Common myeloid progenitor, CD34-positive (primary cell): ENCODE results near the gene RAI14.

Source experiments
- CTCF ChIA-PET: fragments of 350-600 bp; sonication (Branson Sonifier 250); formaldehyde crosslinking; loops from one replicate; lab custom pipeline; 2021; ENCODE audit warnings: antibody characterized with exemption; lab: Charles Lee
- POLR2A ChIA-PET: fragments of 350-600 bp; sonication (Branson Sonifier 250); formaldehyde crosslinking; loops from one replicate; lab custom pipeline; 2021; ENCODE audit warnings: antibody characterized with exemption; lab: Charles Lee
- DNase-seq, 3 donors: peaks; one replicate each; pipeline versions ENCODE4 v3.0.0 to v3.0.0-alpha.2; 2013
- H3K27ac ChIP-seq, 2 experiments: 1 replicate in 1 of 2; 2 replicates in 1 of 2; pipeline ENCODE4 v1.7.0; 2013; ENCODE audit warnings: inconsistent platforms in 2 of 2, low read length in 2 of 2, mild to moderate bottlenecking in 2 of 2, low read depth in 1 of 2, moderate library complexity in 1 of 2; ENCODE audit not compliant: severe bottlenecking in 2 of 2, insufficient read depth in 1 of 2, poor library complexity in 1 of 2
- H3K27me3 ChIP-seq, 5 experiments: replicated peaks in 2 of 5; 1 replicate in 3 of 5; 2 replicates in 2 of 5; pipeline versions ENCODE4 v1.6.1 to v1.7.0; 2013; ENCODE audit warnings: low read length in 4 of 5, mild to moderate bottlenecking in 2 of 5, moderate library complexity in 2 of 5, inconsistent platforms in 1 of 5; ENCODE audit not compliant: insufficient read depth in 5 of 5, control insufficient read depth in 4 of 5
- H3K36me3 ChIP-seq, 4 experiments: 1 replicate in 2 of 4; 2 replicates in 2 of 4; pipeline versions ENCODE4 v1.6.1 to v1.7.0; 2013; ENCODE audit warnings: low read length in 3 of 4, control low read depth in 1 of 4, mild to moderate bottlenecking in 1 of 4; ENCODE audit not compliant: control insufficient read depth in 4 of 4, insufficient read depth in 4 of 4
- H3K4me1 ChIP-seq, 4 experiments: 1 replicate in 3 of 4; 2 replicates in 1 of 4; pipeline versions ENCODE4 v1.6.1 to v1.7.1; 2013; ENCODE audit warnings: low read length in 3 of 4, mild to moderate bottlenecking in 3 of 4, control low read depth in 1 of 4, inconsistent platforms in 1 of 4, moderate library complexity in 1 of 4; ENCODE audit not compliant: control insufficient read depth in 4 of 4, insufficient read depth in 4 of 4; ENCODE audit errors: control extremely low read depth in 1 of 4
- H3K4me3 ChIP-seq, 7 experiments: 1 replicate in 4 of 7; 2 replicates in 3 of 7; pipeline versions ENCODE4 v1.5.1 to v1.7.0; 2013; ENCODE audit warnings: mild to moderate bottlenecking in 7 of 7, low read length in 6 of 7, moderate library complexity in 6 of 7, inconsistent platforms in 2 of 7, low read depth in 2 of 7, control low read depth in 1 of 7; ENCODE audit not compliant: insufficient read depth in 4 of 7, control insufficient read depth in 1 of 7; ENCODE audit errors: extremely low read depth in 1 of 7
- H3K9me3 ChIP-seq, 5 experiments: 1 replicate in 4 of 5; 2 replicates in 1 of 5; pipeline versions ENCODE4 v1.6.1 to v1.7.1; 2013; ENCODE audit warnings: low read length in 4 of 5, mild to moderate bottlenecking in 2 of 5, inconsistent platforms in 1 of 5, low read depth in 1 of 5, moderate library complexity in 1 of 5; ENCODE audit not compliant: control insufficient read depth in 4 of 5, insufficient read depth in 2 of 5; ENCODE audit errors: control extremely low read depth in 1 of 5
- WGBS: methylation state at CpG from one replicate; pipeline ENCODE4 v1.1.5; 2013; ENCODE audit not compliant: insufficient coverage; 5-methylcytosine and 5-hydroxymethylcytosine counted together

The RAI14 gene

GRCh38 chr5:34692786-34693185 is 36.7 kb downstream of the RAI14 start:
- POLR2A ChIA-PET, result no interaction called here
- CTCF ChIA-PET, result no interaction called here
- Histone ChIP-seq H3K36me3 (no peaks in the 10 kb centered on the region), H3K27ac (no peak overlapping the region), H3K4me1 (peaks cover 0 to 5% (median 0%) of the 10 kb centered on the region in 4 experiments), H3K4me3 (no peak overlapping the region), H3K27me3 (no peaks in the 10 kb centered on the region), H3K9me3 (no peaks in the 10 kb centered on the region)
- 100% methylated on average over 4 of the region's 6 CpGs for WGBS
- no peak for DNase-seq

DNA sequence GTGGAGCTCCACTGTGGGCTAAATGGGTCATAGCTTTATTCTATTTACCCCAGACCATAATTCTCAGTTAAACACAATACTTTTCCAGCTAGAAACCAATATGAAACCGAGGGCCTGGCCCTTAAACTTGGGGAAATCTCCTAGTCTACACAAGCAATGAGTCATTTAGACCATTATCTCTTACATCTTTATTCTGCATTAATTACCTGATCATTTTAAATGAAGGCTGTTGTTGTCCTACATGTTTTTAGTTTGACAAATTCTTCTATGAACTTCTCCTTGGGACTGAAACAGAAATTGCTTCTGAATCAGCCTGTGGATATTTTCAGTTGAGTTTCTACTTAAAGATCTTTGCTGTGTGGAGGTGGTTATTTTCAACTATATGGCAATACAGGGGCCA is 37.9 kb downstream of the RAI14 start:
- CTCF ChIA-PET, result no interaction called here

GRCh38 chr5:34694685-34695084 is 38.6 kb downstream of the RAI14 start:
- Histone ChIP-seq H3K4me1 (peaks cover 0 to 5% (median 0%) of the 10 kb centered on the region in 4 experiments), H3K9me3 (no peaks in the 10 kb centered on the region), H3K4me3 (no peak overlapping the region), H3K36me3 (no peaks in the 10 kb centered on the region), H3K27me3 (no peaks in the 10 kb centered on the region), H3K27ac (no peak overlapping the region)
- ChIA-PET POLR2A (no interaction called here), CTCF (interaction anchor here (1.2 kb wide), 1 partner anchor 11 kb away, joined by 3 read pairs; no protein-coding TSS in a partner anchor)
- WGBS, result 100% methylated on average over 3 of the region's 4 CpGs
- DNase-seq, result no peak

More for the DNA sequence above, 37.9 kb downstream of the RAI14 start:
- Histone ChIP-seq H3K9me3 (no peaks in the 10 kb centered on the region), H3K4me3 (no peak overlapping the region), H3K36me3 (no peaks in the 10 kb centered on the region), H3K27me3 (no peaks in the 10 kb centered on the region), H3K27ac (no peak overlapping the region), H3K4me1 (peaks cover 0 to 5% (median 0%) of the 10 kb centered on the region in 4 experiments)
- POLR2A ChIA-PET, result no interaction called here
- DNase-seq, result no peak
- WGBS, result 100% methylated on average over 1 of the region's 1 CpG

GRCh38 chr5:34695275-34696027 is 39.3 kb downstream of the RAI14 start:
- WGBS, result 60% methylated on average over 1 of the region's 1 CpG
- Histone ChIP-seq H3K27ac (peak overlapping the region in 1 of 2 experiments; percentile 54), H3K36me3 (no peaks in the 10 kb centered on the region), H3K27me3 (no peaks in the 10 kb centered on the region), H3K4me1 (peaks cover 0 to 5% (median 0%) of the 10 kb centered on the region in 4 experiments), H3K4me3 (peak overlapping the region in 1 of 7 experiments; percentile 17), H3K9me3 (no peaks in the 10 kb centered on the region)
- ChIA-PET CTCF (interaction anchor here (0.6 to 1.2 kb wide), 2 partner anchors 10 to 113 kb away, joined by 3 read pairs; no protein-coding TSS in a partner anchor), POLR2A (interaction anchor here (0.6 kb wide), 1 partner anchor 170 kb away, joined by 3 read pairs; no protein-coding TSS in a partner anchor)
- DNase-seq, result peak; percentile 13 to 65 (median 58)

GRCh38 chr5:34697308-34698108 is 41.4 kb downstream of the RAI14 start:
- no peak overlapping the region for H3K4me3 ChIP-seq
- no peak overlapping the region for H3K27ac ChIP-seq
- no peaks in the 10 kb centered on the region for H3K36me3 ChIP-seq
- WGBS, result 100% methylated on average over 2 of the region's 3 CpGs
- H3K4me1 ChIP-seq, result peaks cover 0 to 5% (median 0%) of the 10 kb centered on the region in 4 experiments
- ChIA-PET CTCF (no interaction called here), POLR2A (no interaction called here)
- H3K9me3 ChIP-seq, result no peaks in the 10 kb centered on the region
- DNase-seq, result no peak
- no peaks in the 10 kb centered on the region for H3K27me3 ChIP-seq

GRCh38 chr5:34698109-34698419 is 41.9 kb downstream of the RAI14 start:
- POLR2A ChIA-PET, result no interaction called here
- H3K27me3 ChIP-seq, result no peaks in the 10 kb centered on the region
- no peak for DNase-seq
- H3K4me3 ChIP-seq, result no peak overlapping the region
- no peaks in the 10 kb centered on the region for H3K9me3 ChIP-seq
- H3K4me1 ChIP-seq, result peaks cover 0 to 5% (median 0%) of the 10 kb centered on the region in 4 experiments
- CTCF ChIA-PET, result no interaction called here
- no peak overlapping the region for H3K27ac ChIP-seq
- no peaks in the 10 kb centered on the region for H3K36me3 ChIP-seq

GRCh38 chr5:34698754-34699153 is 42.6 kb downstream of the RAI14 start:
- no peak for DNase-seq
- no peak overlapping the region for H3K27ac ChIP-seq
- WGBS, result 98% methylated on average over 5 of the region's 6 CpGs
- H3K9me3 ChIP-seq, result no peaks in the 10 kb centered on the region
- no peaks in the 10 kb centered on the region for H3K36me3 ChIP-seq
- no peak overlapping the region for H3K4me3 ChIP-seq
- H3K27me3 ChIP-seq, result no peaks in the 10 kb centered on the region
- POLR2A ChIA-PET, result no interaction called here
- H3K4me1 ChIP-seq, result peaks cover 0 to 5% (median 0%) of the 10 kb centered on the region in 4 experiments
- CTCF ChIA-PET, result interaction anchor here (1.9 kb wide), 1 partner anchor 11 kb away, joined by 6 read pairs; no protein-coding TSS in a partner anchor
